PC-9 (cell line): Measurements from ENCODE around the gene GOLGA6L10. TPM values are rescaled to one million over a fixed set of nuclear protein-coding genes. Genes with fewer than 3 reads are reported as not detected.
"Not testable (repeated sequence)": the region's sequence is repeated elsewhere in the genome, so short reads cannot be mapped to it uniquely, and the experiment has no call there.

Source experiments
- BruUV-seq: library from RNA; stranded (reverse); fragments of 400-500 nt; replicated peaks from 2 replicates; lab custom pipeline; 2021; lab: Mats Ljungman, UMichigan
- CTCF ChIA-PET: fragments of 300-600 bp; sonication (Branson Sonifier 250); formaldehyde crosslinking; loops from one replicate; lab custom pipeline; 2022; ENCODE audit warnings: antibody characterized with exemption; lab: Charles Lee
- POLR2A ChIA-PET: fragments of 300-600 bp; sonication (Branson Sonifier 250); formaldehyde crosslinking; loops from one replicate; lab custom pipeline; 2022; ENCODE audit warnings: antibody characterized with exemption; ENCODE audit not compliant: unreplicated experiment; lab: Charles Lee
- DNase-seq, 2 experiments: peaks; one replicate each; pipeline versions ENCODE4 v3.0.0 to v3.0.0-alpha.2; 2015 to 2022; ENCODE audit warnings: mixed read lengths in 1 of 2
- H2AFZ ChIP-seq: fragments of 200-600 bp; sonication (generic); 2 replicates; pipeline ENCODE4 v1.8.1; 2017; ENCODE audit warnings: antibody characterized with exemption
- H3F3A ChIP-seq: fragments of 200-600 bp; sonication (generic); 2 replicates; pipeline ENCODE4 v1.8.1; 2017; ENCODE audit warnings: antibody characterized with exemption, mild to moderate bottlenecking, low read depth; ENCODE audit not compliant: insufficient read depth
- H3K27ac ChIP-seq: fragments of 200-600 bp; sonication (generic); 2 replicates; pipeline ENCODE4 v1.6.1; 2016; ENCODE audit warnings: mixed run types
- H3K27me3 ChIP-seq: fragments of 200-600 bp; sonication (generic); 2 replicates; pipeline ENCODE4 v1.6.1; 2016; ENCODE audit warnings: low read depth, mixed run types; ENCODE audit not compliant: insufficient read depth
- H3K36me3 ChIP-seq: fragments of 200-600 bp; sonication (generic); 2 replicates; pipeline ENCODE4 v1.6.1; 2016; ENCODE audit warnings: low read depth, mixed run types
- H3K4me1 ChIP-seq: fragments of 200-600 bp; sonication (generic); replicated peaks from 2 replicates; pipeline ENCODE4 v1.6.1; 2016; ENCODE audit warnings: mixed run types; ENCODE audit not compliant: insufficient read depth
- H3K4me2 ChIP-seq: fragments of 200-600 bp; sonication (generic); 2 replicates; pipeline ENCODE4 v1.6.1; 2017; ENCODE audit warnings: mixed run types
- H3K4me3 ChIP-seq: fragments of 200-600 bp; sonication (generic); 2 replicates; pipeline ENCODE4 v1.6.1; 2016; ENCODE audit warnings: mixed run types
- H3K79me2 ChIP-seq: fragments of 200-600 bp; sonication (generic); 2 replicates; pipeline ENCODE4 v1.6.1; 2017; ENCODE audit warnings: low read depth, mixed run types
- H3K9me2 ChIP-seq: fragments of 200-600 bp; sonication (generic); 2 replicates; pipeline ENCODE4 v1.8.1; 2017; ENCODE audit warnings: mild to moderate bottlenecking; ENCODE audit not compliant: insufficient read depth
- H3K9me3 ChIP-seq: fragments of 200-600 bp; sonication (generic); 2 replicates; pipeline ENCODE4 v1.8.1; 2016; ENCODE audit warnings: low read depth; ENCODE audit not compliant: insufficient read depth
- H4K20me1 ChIP-seq: fragments of 200-600 bp; sonication (generic); 2 replicates; pipeline ENCODE4 v1.8.1; 2017; ENCODE audit not compliant: insufficient read depth
- EZH2 ChIP-seq: fragments of 200-600 bp; sonication (generic); IDR thresholded peaks from 2 replicates; pipeline ENCODE4 v1.8.0; 2017; ENCODE audit warnings: antibody characterized with exemption, low read depth
- intact Hi-C: fragments of 100-400 bp; cut with micrococcal nuclease; formaldehyde crosslinking; loops from one replicate; pipeline ENCODE4 v1.10.0; 2022; ENCODE audit not compliant: unreplicated experiment
- total RNA-seq: library from RNA; stranded (reverse); gene quantifications from 2 replicates; pipeline ENCODE4 v1.2.3, GENCODE V29; 2021
- TF ChIP-seq, protein P1 (sequence below): fragments of 200-600 bp; sonication (generic); conservative IDR thresholded peaks from 2 replicates; pipeline ENCODE4 v1.6.1; 2017; ENCODE audit warnings: mixed run types, antibody characterized with exemption, mild to moderate bottlenecking, moderate library complexity

GOLGA6L10 gene
- total RNA-seq, 1 experiment from 2014 or later: 2.2 TPM

DNA sequence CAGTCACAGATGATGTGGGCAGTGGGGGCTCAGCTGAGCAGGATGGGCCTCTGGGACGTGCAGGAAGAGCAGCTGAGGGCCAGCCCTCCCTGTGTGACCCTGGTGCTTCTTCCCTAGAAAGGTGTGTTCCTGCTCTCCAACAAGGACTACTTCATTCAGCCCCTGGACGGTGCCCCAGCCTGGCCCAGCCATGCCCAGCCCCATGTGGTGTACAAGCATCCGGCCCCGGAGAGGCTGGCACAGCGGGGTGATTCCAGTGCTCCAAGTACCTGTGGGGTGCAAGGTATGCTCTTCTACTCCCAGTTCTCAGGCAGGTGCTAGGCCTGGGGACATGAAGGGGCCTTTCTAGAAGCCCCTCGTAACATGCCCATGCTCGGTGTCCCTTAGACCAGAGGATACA is 48.4 kb downstream of the GOLGA6L10 start:
- no peaks in the 10 kb centered on the region for H3F3A ChIP-seq
- no peak overlapping the region for H3K27ac ChIP-seq
- H3K9me2 ChIP-seq: no peaks in the 10 kb centered on the region
- CTCF ChIA-PET: no interaction called here
- H3K27me3 ChIP-seq: no peaks in the 10 kb centered on the region
- H3K9me3 ChIP-seq: no peaks in the 10 kb centered on the region
- TF ChIP-seq, protein P1, sequence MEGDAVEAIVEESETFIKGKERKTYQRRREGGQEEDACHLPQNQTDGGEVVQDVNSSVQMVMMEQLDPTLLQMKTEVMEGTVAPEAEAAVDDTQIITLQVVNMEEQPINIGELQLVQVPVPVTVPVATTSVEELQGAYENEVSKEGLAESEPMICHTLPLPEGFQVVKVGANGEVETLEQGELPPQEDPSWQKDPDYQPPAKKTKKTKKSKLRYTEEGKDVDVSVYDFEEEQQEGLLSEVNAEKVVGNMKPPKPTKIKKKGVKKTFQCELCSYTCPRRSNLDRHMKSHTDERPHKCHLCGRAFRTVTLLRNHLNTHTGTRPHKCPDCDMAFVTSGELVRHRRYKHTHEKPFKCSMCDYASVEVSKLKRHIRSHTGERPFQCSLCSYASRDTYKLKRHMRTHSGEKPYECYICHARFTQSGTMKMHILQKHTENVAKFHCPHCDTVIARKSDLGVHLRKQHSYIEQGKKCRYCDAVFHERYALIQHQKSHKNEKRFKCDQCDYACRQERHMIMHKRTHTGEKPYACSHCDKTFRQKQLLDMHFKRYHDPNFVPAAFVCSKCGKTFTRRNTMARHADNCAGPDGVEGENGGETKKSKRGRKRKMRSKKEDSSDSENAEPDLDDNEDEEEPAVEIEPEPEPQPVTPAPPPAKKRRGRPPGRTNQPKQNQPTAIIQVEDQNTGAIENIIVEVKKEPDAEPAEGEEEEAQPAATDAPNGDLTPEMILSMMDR: no peak
- TF ChIP-seq EZH2: no peak
- no peak overlapping the region for H3K4me3 ChIP-seq
- no peak overlapping the region for H2AFZ ChIP-seq
- no peaks in the 10 kb centered on the region for H3K4me1 ChIP-seq
- no peak overlapping the region for H3K4me2 ChIP-seq
- intact Hi-C loops: no loop called here
- POLR2A ChIA-PET: no interaction called here
- DNase-seq: no peak
- H4K20me1 ChIP-seq: no peaks in the 10 kb centered on the region
- BruUV-seq: no TSS peak
- H3K79me2 ChIP-seq: no peaks in the 10 kb centered on the region
- H3K36me3 ChIP-seq: no peaks in the 10 kb centered on the region

DNA sequence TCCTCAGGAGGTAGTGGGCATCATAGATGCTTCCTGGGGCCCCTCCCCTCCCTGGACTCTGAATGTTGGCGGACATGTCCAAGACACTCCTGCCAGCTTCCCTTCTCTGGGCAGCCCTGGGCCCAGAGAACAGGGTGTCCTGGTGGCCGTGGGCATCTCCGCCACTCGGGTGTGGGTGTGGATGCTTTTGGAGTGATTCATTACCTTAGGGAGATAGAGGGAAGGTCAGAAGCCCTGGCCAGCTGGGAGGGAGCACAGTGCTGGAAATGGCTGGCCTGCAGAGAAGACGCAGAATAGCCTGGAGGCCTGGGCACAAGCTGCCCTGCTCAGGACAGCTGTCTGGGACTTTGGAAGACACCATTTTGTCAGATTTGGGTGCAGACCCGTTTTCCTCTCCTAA is 48.9 kb downstream of the GOLGA6L10 start:
- H3K27ac ChIP-seq, H3K27me3 ChIP-seq, H3K4me3 ChIP-seq, BruUV-seq, H3F3A ChIP-seq, H3K79me2 ChIP-seq, H3K4me1 ChIP-seq, intact Hi-C loops, H4K20me1 ChIP-seq, H3K4me2 ChIP-seq, H2AFZ ChIP-seq, CTCF ChIA-PET, H3K36me3 ChIP-seq, DNase-seq, H3K9me2 ChIP-seq, H3K9me3 ChIP-seq, POLR2A ChIA-PET: not testable (repeated sequence)

DNA sequence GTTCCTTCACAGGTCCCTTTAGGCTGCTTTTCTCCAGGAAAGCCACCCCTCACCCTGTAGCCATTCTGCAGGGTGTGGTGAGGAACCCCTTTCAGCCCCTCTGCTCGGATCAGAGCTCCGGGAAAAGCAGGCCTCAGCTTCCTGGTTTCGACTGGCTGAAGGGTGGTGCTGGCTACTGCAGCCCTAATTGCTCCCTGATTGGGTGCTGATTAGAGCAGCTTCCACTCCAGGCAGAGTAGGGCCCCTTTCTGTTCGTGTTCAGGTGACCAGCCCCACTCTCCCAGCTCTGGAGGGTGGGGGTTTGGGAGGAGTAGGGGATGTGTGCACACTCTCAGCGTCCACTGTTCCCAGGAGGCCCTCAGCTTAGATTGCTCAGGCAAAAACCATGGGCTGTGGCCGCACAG is 49.8 kb downstream of the GOLGA6L10 start:
- CTCF ChIA-PET: interaction anchor here (0.7 kb wide), 1 partner anchor 172 kb away, joined by 6 read pairs; no protein-coding TSS in a partner anchor
- H3F3A ChIP-seq, H3K27me3 ChIP-seq, H3K79me2 ChIP-seq, H2AFZ ChIP-seq, H3K27ac ChIP-seq, H3K9me2 ChIP-seq, H3K4me1 ChIP-seq, DNase-seq, H3K36me3 ChIP-seq, H4K20me1 ChIP-seq, H3K4me3 ChIP-seq, H3K4me2 ChIP-seq, BruUV-seq, intact Hi-C loops, H3K9me3 ChIP-seq: not testable (repeated sequence)
- POLR2A ChIA-PET: interaction anchor here (0.6 kb wide), 1 partner anchor 824 kb away, joined by 8 read pairs; no protein-coding TSS in a partner anchor

DNA sequence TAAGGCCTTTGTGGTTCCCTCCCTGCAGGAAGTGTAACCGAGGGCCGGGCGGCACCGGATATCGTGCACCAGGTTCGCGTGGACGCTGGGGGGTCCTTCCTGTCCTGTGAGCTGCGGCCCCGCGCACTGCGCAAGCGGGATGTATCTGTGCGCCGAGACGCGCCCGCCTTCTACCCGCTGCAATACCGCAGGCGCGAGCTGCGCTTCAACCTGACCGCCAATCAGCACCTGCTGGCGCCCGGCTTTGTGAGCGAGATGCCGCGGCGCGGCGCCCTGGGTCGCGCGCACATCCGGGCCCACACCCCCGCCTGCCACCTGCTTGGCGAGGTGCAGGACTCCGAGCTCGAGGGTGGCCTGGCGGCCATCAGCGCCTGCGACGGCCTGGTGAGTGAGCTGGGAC is 50.8 kb downstream of the GOLGA6L10 start:
- DNase-seq: no peak
- no peaks in the 10 kb centered on the region for H3K79me2 ChIP-seq
- no peaks in the 10 kb centered on the region for H4K20me1 ChIP-seq
- no peaks in the 10 kb centered on the region for H3K4me1 ChIP-seq
- no peaks in the 10 kb centered on the region for H3K9me3 ChIP-seq
- no peak for TF ChIP-seq EZH2
- H3K27ac ChIP-seq: no peak overlapping the region
- H3F3A ChIP-seq: no peaks in the 10 kb centered on the region
- no peak overlapping the region for H3K4me2 ChIP-seq
- ChIA-PET POLR2A (no interaction called here), CTCF (no interaction called here)
- no peaks in the 10 kb centered on the region for H3K36me3 ChIP-seq
- no peaks in the 10 kb centered on the region for H3K9me2 ChIP-seq
- no TSS peak for BruUV-seq
- intact Hi-C loops: no loop called here
- H3K4me3 ChIP-seq: no peak overlapping the region
- no peaks in the 10 kb centered on the region for H3K27me3 ChIP-seq
- H2AFZ ChIP-seq: no peak overlapping the region
